ENCODE data around the gene GCLM.
"Not testable (repeated sequence)": the region's sequence is repeated elsewhere in the genome, so short reads cannot be mapped to it uniquely, and the experiment has no call there.

Gene GCLM, protein sequence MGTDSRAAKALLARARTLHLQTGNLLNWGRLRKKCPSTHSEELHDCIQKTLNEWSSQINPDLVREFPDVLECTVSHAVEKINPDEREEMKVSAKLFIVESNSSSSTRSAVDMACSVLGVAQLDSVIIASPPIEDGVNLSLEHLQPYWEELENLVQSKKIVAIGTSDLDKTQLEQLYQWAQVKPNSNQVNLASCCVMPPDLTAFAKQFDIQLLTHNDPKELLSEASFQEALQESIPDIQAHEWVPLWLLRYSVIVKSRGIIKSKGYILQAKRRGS

GRCh38 chr1:93909146-93910050, at the start of gene GCLM:
TSS of gene GCLM (minus strand) at chr1:93909430. CDS start at chr1:93909163, 267 bp downstream.
- peak; percentile 76 for DNase-seq

GRCh38 chr1:93958726-93959100, 49.5 kb upstream of the GCLM start:
- DNase-seq = no peak

DNA sequence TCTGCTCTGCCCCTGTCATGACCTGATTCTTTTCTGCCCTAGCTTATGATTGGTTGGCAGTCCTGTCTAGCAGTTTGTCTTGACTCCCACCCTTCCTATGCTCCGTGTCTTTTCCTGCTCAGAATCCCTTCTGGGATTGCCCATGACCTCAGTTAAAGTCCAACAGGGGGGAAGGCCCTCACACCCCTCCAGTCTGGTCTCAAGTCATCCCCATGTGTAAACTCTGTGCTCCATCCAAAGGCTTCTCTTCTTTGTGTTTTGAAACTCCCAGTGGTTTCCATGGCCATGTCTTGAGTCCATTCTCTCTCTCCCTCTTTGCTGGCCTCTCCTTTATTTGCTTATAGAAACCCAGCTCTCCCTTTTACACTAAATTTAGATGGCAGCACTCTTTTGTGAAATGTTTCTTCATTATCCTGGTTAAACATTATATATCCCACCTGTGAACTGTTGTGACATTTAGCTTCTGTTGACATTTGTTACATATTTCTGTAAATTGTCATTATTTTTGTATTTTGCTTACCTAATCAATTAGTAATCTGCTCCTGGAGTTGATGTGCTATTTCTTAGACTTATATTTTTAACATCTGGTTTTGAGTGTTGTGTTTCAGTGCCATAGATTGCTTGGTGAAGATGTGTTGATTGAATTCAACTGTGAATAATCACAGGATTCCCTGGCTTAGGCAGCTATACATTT, 48.9 kb upstream of the GCLM start:
- no peak for DNase-seq

GRCh38 chr1:93955765-93956164, 46.5 kb upstream of the GCLM start:
- no peak for DNase-seq

- DNase-seq = not testable (repeated sequence)
Observed at GRCh38 chr1:93947002-93947686, 37.9 kb upstream of the GCLM start.

DNA sequence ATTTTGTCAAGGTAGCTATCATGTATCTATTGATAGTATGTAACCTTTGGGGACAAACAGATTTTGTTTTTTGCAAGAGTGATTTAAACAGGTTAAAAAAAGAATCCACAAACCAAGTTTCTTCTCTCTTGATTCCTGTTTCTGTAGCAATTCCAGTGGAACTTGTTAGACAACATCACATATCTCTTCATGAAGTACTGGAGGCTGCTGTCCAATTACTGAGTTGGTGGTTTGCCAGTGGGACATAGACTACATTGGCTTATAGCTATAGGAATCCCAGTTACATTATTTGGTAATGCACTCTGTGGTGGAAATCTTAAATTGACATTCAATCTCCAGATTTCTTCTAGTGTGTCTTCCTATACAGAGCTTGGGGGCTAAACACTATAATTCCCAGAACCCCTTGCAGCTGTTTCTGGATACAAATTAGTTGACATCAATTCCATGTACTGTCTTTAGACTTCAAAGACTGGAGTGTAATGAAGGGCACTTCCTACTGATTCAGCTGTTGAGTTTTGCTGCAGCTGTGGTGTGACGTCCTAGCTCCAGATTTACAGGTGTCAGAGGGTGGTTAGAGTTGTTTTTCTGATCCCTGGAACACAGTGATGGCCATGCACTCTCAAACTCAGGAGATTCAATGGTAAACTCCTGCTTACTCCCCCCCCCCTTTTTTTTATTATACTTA, 29.4 kb upstream of the GCLM start:
- DNase-seq = no peak

DNA sequence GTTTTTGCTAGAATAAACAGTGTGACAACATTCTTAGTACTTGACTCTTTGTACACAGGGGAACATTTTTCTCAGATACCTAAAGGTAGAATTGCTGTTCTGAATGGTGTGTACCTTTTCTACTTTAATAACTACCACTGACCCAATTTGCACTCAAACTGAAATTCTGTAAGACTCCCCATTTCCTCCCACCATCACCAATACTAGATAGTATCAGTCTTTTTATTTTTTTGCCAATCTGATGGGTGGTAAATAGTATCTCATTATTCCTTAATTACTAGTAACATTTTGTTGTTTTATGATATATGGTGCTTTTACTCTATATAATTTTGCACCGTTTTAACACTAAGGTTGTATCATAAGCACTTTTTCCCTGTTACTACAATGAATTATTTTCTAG, 28.8 kb upstream of the GCLM start:
- DNase-seq = no peak

- DNase-seq = no peak
Observed at GRCh38 chr1:93925206-93925605, 16.0 kb upstream of the GCLM start.

DNA sequence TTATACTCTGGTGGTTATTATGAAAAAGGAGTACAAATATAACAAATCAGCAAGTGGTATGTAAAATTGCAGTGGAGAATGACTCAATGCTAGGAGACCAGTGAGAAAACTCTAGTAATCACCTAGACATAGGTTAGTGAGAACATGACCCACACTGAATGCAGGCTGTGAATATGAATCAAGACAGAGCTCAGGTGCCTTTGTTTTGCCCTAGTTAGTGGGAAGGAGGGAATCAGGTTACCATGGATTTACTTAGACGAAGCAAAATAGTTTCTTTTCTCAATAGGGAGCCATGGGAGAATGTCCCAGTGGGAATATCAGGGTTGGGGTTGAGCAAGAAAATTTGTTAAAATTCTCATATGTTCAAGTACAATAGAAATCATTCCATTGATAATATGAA, 10.6 kb upstream of the GCLM start:
- no peak for DNase-seq

- DNase-seq = no peak
Observed at GRCh38 chr1:93917302-93917701, 8.1 kb upstream of the GCLM start.

- not testable (repeated sequence) for DNase-seq
Observed at GRCh38 chr1:93910880-93911279, 1.6 kb upstream of the GCLM start.

DNA sequence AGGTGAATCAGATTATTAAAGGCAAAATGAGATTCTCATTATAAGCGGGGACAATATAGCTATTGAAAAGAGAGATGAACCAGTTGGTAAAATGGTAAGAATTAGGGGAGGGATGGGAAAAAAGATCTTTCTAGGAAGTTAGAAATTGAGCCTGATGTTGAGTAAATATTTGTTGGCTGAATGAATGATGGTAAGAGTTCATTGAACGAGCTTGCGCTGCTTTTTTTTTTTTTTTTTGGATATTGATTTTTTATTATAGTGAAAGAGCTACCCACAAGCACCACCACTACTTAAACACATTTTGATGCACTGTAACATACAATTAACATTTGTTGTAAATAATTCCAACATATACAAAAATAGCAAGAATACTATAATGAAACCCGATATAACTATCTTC, 1.1 kb upstream of the GCLM start:
- DNase-seq = no peak

DNA sequence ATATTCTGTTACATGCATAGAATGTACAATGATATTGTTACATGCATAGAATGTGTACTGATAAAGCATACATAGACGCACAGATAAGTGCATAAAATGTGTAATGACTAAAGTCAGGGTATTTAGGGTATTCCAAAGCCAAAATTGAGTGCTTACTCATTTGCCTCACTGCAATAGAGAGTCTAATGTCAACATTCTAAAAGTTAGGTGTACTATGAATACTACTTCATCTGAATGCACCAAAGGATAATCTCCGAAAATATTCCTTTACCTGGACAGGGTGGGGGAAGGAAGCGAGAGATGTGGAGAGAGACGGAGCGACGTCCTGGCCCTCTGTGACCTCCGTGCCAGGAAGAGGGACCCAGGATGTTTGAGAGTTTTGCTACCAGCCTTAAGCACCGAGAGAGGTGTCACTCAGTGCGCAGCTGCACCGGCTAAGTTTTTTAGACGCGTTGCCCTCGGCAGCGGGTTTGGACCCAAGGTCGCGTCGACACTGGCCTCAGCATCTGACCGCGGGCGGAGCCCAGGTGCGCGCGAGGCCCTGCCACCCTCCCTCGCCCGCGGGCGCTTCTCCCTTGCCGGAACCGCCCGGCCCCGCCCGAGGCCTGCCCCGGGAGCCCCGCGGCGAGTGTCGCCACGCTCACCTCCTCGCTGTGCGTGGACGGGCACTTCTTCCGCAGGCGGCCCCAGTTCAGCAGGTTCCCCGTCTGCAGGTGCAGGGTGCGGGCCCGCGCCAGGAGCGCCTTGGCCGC, 660 bp downstream of the GCLM start:
- no peak for DNase-seq

GRCh38 chr1:93907718-93908117, 1.5 kb downstream of the GCLM start:
- peak; percentile 23 for DNase-seq

GRCh38 chr1:93906480-93906879, 2.8 kb downstream of the GCLM start:
- DNase-seq = no peak

DNA sequence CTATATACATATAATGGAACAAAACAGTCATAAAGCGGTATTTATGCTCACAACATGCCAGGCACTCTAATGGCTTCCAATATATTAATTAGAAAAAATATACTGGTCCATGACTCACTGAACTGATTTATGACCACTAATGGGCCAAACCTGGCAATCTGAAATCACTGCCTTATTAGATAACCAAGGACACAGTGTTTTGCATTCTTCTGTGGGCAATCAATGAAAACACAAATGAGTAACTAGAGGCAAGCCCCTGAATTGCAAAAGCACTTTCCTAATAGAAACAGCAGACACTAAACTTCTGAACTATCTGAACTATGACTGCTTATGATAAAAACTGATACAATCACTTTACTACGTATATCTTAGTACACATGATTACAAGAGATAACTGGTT, 3.5 kb downstream of the GCLM start:
- DNase-seq = no peak

DNA sequence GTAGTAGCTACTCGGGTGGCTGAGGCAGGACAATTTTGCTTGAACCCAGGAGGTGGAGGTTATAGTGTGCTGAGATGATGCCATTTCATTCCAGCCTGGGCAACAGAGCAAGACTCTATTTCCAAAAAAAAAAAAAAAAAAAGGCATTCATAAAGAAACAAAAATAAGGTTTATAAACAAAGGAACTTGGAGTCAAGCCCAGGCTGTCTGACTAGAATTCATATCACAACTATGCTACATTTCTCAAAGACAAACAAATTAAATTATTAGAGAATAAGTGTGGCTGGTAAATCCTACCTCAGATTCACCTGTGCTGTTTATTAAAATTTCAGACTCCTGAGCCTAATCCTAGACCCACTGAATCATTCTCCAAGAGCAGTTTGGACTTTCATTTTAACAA, 4.2 kb downstream of the GCLM start:
- DNase-seq = no peak

DNA sequence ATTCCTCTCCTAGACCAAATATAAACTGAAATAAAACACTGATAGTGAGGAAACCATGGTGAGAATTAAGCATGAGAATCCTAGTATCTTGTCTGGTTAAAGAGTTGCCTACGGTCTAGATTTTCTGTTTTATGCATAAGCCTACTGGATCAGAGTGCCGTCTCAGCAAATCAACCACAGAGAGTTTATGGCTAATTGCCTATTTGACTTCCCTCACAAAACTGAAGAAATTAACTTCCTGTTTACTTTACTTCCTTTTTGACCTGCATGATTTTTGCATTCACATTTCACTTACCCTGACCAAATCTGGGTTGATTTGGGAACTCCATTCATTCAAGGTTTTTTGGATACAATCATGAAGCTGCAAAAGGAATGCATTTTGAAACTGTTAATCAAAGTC, 5.0 kb downstream of the GCLM start:
- DNase-seq = no peak

DNA sequence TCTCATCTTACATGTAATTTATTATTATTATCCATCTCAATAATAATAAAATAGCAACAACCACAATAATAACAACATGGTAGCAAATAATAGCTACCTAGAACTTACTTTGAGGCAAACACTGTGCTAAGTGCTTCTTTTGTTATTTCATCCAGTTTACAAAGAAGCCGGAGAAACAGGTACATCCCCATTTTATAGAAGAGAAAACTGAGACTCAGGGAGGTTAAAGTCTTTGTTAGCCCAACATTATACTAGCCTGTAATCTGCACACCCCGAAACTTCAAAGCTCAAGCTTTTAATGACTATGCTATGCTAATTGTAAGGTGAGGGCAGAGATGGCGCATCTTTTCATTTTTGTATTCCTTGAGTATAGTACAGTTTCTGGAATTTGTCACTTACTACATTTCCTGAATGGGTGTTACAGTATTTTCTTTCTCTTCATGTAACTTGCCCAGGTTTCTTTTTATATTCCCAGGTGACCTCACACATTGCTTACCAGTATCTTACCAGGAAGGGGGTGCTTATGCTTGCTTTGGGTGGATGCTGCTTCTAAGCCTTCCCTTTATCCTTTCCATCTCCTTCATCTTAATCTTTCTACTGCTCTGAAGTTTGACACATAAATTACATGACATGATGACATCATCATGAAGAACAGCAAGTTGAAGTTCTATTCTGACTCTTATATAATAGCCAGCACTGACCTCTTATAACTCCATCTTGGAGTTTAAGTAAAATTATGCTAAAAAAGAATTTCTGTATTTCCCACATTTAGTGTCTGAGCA, 8.3 kb downstream of the GCLM start:
- no peak for DNase-seq

- no peak for DNase-seq
Observed at GRCh38 chr1:93899543-93900207, 9.6 kb downstream of the GCLM start.

Measured in NCI-H446 treated with DMSO at 0.1 percent for 48 hours (cell line).